Stimulated activated memory B cell treated with anti-CD40 and anti-IgM and Interleukin-4, amounts not matched to agents 10 μg/mL and 1 μg/mL and 100 μg/mL, for 72 hours (primary cell): Measurements from ENCODE around the gene FBXO3.
"Not testable (repeated sequence)": the region's sequence is repeated elsewhere in the genome, so short reads cannot be mapped to it uniquely, and the experiment has no call there.

Experiments
- ATAC-seq: fragments of 150-1000 bp; cut with Tn5 transposase; 2 replicates; pipeline ENCODE4 v1.10.0; 2021
- H3K27ac Mint-ChIP-seq: one replicate; pipeline ENCODE4 v1.8.0; 2022; ENCODE audit warnings: mild to moderate bottlenecking, mixed read lengths
- H3K27me3 Mint-ChIP-seq: one replicate; pipeline ENCODE4 v1.8.0; 2022; ENCODE audit warnings: mixed read lengths
- H3K36me3 Mint-ChIP-seq: one replicate; pipeline ENCODE4 v1.8.0; 2022; ENCODE audit warnings: mixed read lengths
- H3K4me1 Mint-ChIP-seq: one replicate; pipeline ENCODE4 v1.8.0; 2022; ENCODE audit warnings: mixed read lengths
- H3K4me3 Mint-ChIP-seq: one replicate; pipeline ENCODE4 v1.8.0; 2022; ENCODE audit warnings: mild to moderate bottlenecking, moderate library complexity, mixed read lengths
- H3K9me3 Mint-ChIP-seq: one replicate; pipeline ENCODE4 v1.8.0; 2022; ENCODE audit warnings: mixed read lengths

The FBXO3 gene

GRCh38 chr11:33773987-33774735 lies at the start of gene FBXO3:
Gene FBXO3 (minus strand): TSS chr11:33774520. CDS start chr11:33774497, 23 bp downstream.
- no peaks in the 10 kb centered on the region for H3K9me3 Mint-ChIP-seq
- peak within 1 kb of the TSS; percentile 99 for H3K4me3 Mint-ChIP-seq
- peaks cover 16% of the 10 kb centered on the region for H3K27me3 Mint-ChIP-seq
- peak within 1 kb of the TSS; percentile 82 for H3K27ac Mint-ChIP-seq
- H3K4me1 Mint-ChIP-seq = peaks cover 50% of the 10 kb centered on the region
- ATAC-seq = peak; percentile 97
- peaks cover 14% of the 10 kb centered on the region for H3K36me3 Mint-ChIP-seq

GRCh38 chr11:33822981-33823380 lies 48.7 kb upstream of the FBXO3 start:
- H3K36me3 Mint-ChIP-seq, H3K9me3 Mint-ChIP-seq, H3K4me1 Mint-ChIP-seq, ATAC-seq, H3K4me3 Mint-ChIP-seq, H3K27ac Mint-ChIP-seq: not testable (repeated sequence)
- peaks cover 23% of the 10 kb centered on the region for H3K27me3 Mint-ChIP-seq

- ATAC-seq = no peak
- H3K4me3 Mint-ChIP-seq = no peak overlapping the region
- no peaks in the 10 kb centered on the region for H3K9me3 Mint-ChIP-seq
- peaks cover 6% of the 10 kb centered on the region for H3K4me1 Mint-ChIP-seq
- H3K27me3 Mint-ChIP-seq = no peaks in the 10 kb centered on the region
- no peak overlapping the region for H3K27ac Mint-ChIP-seq
- no peaks in the 10 kb centered on the region for H3K36me3 Mint-ChIP-seq
These were observed 45.1 kb upstream of the FBXO3 start for GRCh38 chr11:33819278-33820035.

GRCh38 chr11:33808228-33808828 lies 34.0 kb upstream of the FBXO3 start:
- H3K4me3 Mint-ChIP-seq = no peak overlapping the region
- no peaks in the 10 kb centered on the region for H3K36me3 Mint-ChIP-seq
- no peaks in the 10 kb centered on the region for H3K9me3 Mint-ChIP-seq
- H3K27me3 Mint-ChIP-seq = peaks cover 10% of the 10 kb centered on the region
- ATAC-seq = peak; percentile 83
- no peaks in the 10 kb centered on the region for H3K4me1 Mint-ChIP-seq
- no peak overlapping the region for H3K27ac Mint-ChIP-seq

- ATAC-seq = no peak
- no peak overlapping the region for H3K4me3 Mint-ChIP-seq
- peaks cover 34% of the 10 kb centered on the region for H3K27me3 Mint-ChIP-seq
- no peaks in the 10 kb centered on the region for H3K9me3 Mint-ChIP-seq
- no peak overlapping the region for H3K27ac Mint-ChIP-seq
- no peaks in the 10 kb centered on the region for H3K4me1 Mint-ChIP-seq
- H3K36me3 Mint-ChIP-seq = no peaks in the 10 kb centered on the region
These were observed 30.2 kb upstream of the FBXO3 start for GRCh38 chr11:33804471-33804870.

- H3K9me3 Mint-ChIP-seq = no peaks in the 10 kb centered on the region
- ATAC-seq = no peak
- H3K27me3 Mint-ChIP-seq = peaks cover 55% of the 10 kb centered on the region
- no peak overlapping the region for H3K27ac Mint-ChIP-seq
- no peaks in the 10 kb centered on the region for H3K36me3 Mint-ChIP-seq
- no peaks in the 10 kb centered on the region for H3K4me1 Mint-ChIP-seq
- no peak overlapping the region for H3K4me3 Mint-ChIP-seq
These were observed 28.1 kb upstream of the FBXO3 start for GRCh38 chr11:33802194-33802950.

GRCh38 chr11:33801821-33802193 lies 27.5 kb upstream of the FBXO3 start:
- Mint-ChIP-seq H3K9me3 (peaks cover 2% of the 10 kb centered on the region), H3K36me3 (no peaks in the 10 kb centered on the region), H3K4me3 (no peak overlapping the region), H3K27ac (no peak overlapping the region), H3K4me1 (no peaks in the 10 kb centered on the region), H3K27me3 (peaks cover 61% of the 10 kb centered on the region)
- no peak for ATAC-seq

GRCh38 chr11:33797879-33798278 lies 23.6 kb upstream of the FBXO3 start:
- Mint-ChIP-seq H3K36me3 (no peaks in the 10 kb centered on the region), H3K27me3 (peaks cover 86% of the 10 kb centered on the region), H3K27ac (no peak overlapping the region), H3K4me1 (no peaks in the 10 kb centered on the region), H3K9me3 (peaks cover 8% of the 10 kb centered on the region), H3K4me3 (no peak overlapping the region)
- no peak for ATAC-seq

GRCh38 chr11:33790040-33790439 lies 15.7 kb upstream of the FBXO3 start:
- Mint-ChIP-seq H3K27ac (no peak overlapping the region), H3K4me3 (no peak overlapping the region), H3K36me3 (no peaks in the 10 kb centered on the region), H3K4me1 (no peaks in the 10 kb centered on the region), H3K27me3 (peaks cover 60% of the 10 kb centered on the region), H3K9me3 (peaks cover 3% of the 10 kb centered on the region)
- ATAC-seq = no peak

GRCh38 chr11:33788095-33788494 lies 13.8 kb upstream of the FBXO3 start:
- not testable (repeated sequence) for H3K4me1 Mint-ChIP-seq, ATAC-seq, H3K36me3 Mint-ChIP-seq, H3K9me3 Mint-ChIP-seq, H3K27ac Mint-ChIP-seq, H3K4me3 Mint-ChIP-seq
- peaks cover 73% of the 10 kb centered on the region for H3K27me3 Mint-ChIP-seq

- no peak for ATAC-seq
- Mint-ChIP-seq H3K27me3 (peaks cover 68% of the 10 kb centered on the region), H3K36me3 (no peaks in the 10 kb centered on the region)
These were observed 12.8 kb upstream of the FBXO3 start for GRCh38 chr11:33787076-33787475.

GRCh38 chr11:33785609-33786008 lies 11.3 kb upstream of the FBXO3 start:
- ATAC-seq = no peak
- Mint-ChIP-seq H3K27ac (no peak overlapping the region), H3K27me3 (peaks cover 57% of the 10 kb centered on the region), H3K4me3 (no peak overlapping the region), H3K9me3 (no peaks in the 10 kb centered on the region), H3K4me1 (no peaks in the 10 kb centered on the region), H3K36me3 (no peaks in the 10 kb centered on the region)

More at GRCh38 chr11:33787076-33787475, 12.8 kb upstream of the FBXO3 start:
- Mint-ChIP-seq H3K4me1 (no peaks in the 10 kb centered on the region), H3K9me3 (no peaks in the 10 kb centered on the region), H3K27ac (no peak overlapping the region), H3K4me3 (no peak overlapping the region)

- no peak overlapping the region for H3K4me3 Mint-ChIP-seq
- no peaks in the 10 kb centered on the region for H3K36me3 Mint-ChIP-seq
- no peak overlapping the region for H3K27ac Mint-ChIP-seq
- H3K27me3 Mint-ChIP-seq = peaks cover 51% of the 10 kb centered on the region
- no peak for ATAC-seq
- no peaks in the 10 kb centered on the region for H3K9me3 Mint-ChIP-seq
- H3K4me1 Mint-ChIP-seq = peaks cover 10% of the 10 kb centered on the region
These were observed 5.7 kb upstream of the FBXO3 start for GRCh38 chr11:33779849-33780528.

GRCh38 chr11:33778675-33779074 lies 4.4 kb upstream of the FBXO3 start:
- no peak for ATAC-seq
- H3K27ac Mint-ChIP-seq = no peak overlapping the region
- peaks cover 38% of the 10 kb centered on the region for H3K27me3 Mint-ChIP-seq
- no peak overlapping the region for H3K4me3 Mint-ChIP-seq
- H3K9me3 Mint-ChIP-seq = no peaks in the 10 kb centered on the region
- H3K36me3 Mint-ChIP-seq = no peaks in the 10 kb centered on the region
- peaks cover 19% of the 10 kb centered on the region for H3K4me1 Mint-ChIP-seq

GRCh38 chr11:33777906-33778305 lies 3.6 kb upstream of the FBXO3 start:
- peaks cover 30% of the 10 kb centered on the region for H3K27me3 Mint-ChIP-seq
- no peaks in the 10 kb centered on the region for H3K36me3 Mint-ChIP-seq
- H3K27ac Mint-ChIP-seq = no peak overlapping the region

More at GRCh38 chr11:33777906-33778305, 3.6 kb upstream of the FBXO3 start:
- peaks cover 27% of the 10 kb centered on the region for H3K4me1 Mint-ChIP-seq
- no peak overlapping the region for H3K4me3 Mint-ChIP-seq
- no peak for ATAC-seq
- H3K9me3 Mint-ChIP-seq = no peaks in the 10 kb centered on the region
